GM19238 (cell line): ENCODE measurements around the gene CCIN.
"Not testable (repeated sequence)": the region's sequence is repeated elsewhere in the genome, so short reads cannot be mapped to it uniquely, and the experiment has no call there.

Experiments
- DNase-seq: peaks from one replicate; pipeline ENCODE4 v3.0.0; 2011; ENCODE audit warnings: low spot score; ENCODE audit not compliant: insufficient read length

The CCIN gene

GRCh38 chr9:36158122-36158521 lies 11.1 kb upstream of the CCIN start:
- no peak for DNase-seq

DNA sequence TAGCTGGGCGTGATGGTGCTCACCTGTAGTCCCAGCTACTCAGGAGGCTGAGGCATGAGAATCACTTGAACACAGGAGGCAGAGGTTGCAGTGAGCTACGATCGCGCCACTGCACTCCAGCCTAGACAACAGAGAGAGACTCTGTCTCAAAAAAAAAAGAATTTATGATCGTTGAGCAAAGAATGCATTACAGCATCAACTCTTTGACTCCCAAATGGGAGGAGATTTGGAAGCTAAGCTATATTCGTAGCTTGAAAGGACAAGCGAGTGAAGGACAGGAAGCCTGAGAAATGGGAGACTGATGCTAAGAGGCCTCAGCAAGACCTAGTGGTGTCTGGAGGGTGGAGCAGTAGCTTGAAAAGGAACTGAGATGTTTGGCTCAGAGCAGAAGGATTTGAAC lies 10.3 kb upstream of the CCIN start:
- no peak for DNase-seq

DNA sequence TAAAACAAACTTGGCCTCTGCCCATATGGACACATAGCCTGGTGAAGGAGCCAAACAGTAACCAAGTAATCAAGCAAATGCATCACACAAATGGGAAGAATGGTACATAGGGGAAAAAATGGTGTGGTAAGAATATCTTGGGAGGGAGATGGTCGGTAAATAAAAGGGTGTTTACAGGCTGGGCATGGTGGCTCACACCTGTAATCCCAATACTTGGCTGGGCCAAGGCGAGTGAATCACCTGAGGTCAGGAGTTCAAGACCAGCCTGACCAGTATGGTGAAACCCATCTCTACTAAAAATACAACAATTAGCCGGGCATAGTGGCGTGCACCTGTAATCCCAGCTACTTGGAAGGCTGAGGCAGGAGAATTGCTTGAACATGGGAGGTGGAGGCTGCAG lies 9.7 kb upstream of the CCIN start:
- DNase-seq: not testable (repeated sequence)

DNA sequence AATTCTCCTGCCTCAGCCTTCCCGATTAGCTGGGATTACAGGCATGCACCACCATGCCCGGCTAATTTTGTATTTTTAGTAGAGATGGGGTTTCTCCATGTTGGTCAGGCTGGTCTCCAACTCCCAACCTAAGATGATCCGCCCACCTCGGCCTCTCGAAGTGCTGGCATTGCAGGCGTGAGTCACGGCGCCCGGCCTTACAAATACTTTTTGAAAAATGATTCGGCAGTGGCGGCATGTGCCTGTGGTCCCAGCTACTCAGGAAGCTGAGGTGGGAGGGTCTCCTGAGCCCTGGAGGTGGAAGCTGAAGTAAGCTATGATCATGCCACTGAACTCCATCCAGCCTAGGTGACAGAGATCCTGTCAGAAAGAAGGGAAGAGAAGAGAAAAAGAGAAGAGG lies 9.1 kb upstream of the CCIN start:
- DNase-seq: not testable (repeated sequence)

- no peak for DNase-seq
Measured at GRCh38 chr9:36161187-36161586, 8.0 kb upstream of the CCIN start.

GRCh38 chr9:36162211-36162738 lies 6.9 kb upstream of the CCIN start:
- DNase-seq: no peak

- no peak for DNase-seq
Measured at GRCh38 chr9:36163049-36163785, 6.0 kb upstream of the CCIN start.

DNA sequence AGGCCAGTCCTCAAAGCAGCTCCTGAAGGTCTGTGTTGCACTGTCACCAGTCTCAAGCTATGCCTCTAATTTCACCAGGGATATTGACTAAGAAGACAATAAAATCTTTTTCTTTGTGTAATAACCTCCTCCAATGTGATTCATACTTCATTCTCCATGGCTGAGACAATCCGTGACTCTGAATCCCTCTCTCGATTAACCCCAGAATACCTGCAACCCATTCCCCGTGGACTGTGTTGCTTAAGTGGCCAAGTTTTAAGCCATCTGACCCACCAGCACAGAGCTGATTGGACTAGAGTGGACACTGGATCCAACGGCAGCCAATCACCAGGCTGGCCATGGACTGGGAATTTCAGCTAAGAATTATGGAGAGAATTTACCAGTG lies 5.4 kb upstream of the CCIN start:
- no peak for DNase-seq

DNA sequence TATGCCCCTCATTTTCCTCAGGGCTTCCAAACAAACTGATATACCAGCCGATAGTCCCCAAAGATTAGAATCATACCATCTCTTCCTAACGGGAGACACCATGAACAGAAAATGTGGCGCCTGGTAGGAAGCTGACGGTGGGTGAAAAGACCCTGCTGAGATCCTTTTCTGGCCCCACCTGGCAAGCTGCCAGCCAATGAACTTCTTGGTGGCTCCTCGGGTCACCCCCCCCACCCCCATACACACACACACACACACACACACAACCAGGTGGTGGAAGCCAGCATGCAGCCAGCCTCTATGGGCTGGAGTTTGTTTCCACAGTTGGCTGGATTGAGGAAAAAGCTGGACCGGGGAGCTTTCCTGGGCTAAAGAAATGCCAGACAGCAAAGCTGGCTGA lies 4.8 kb upstream of the CCIN start:
- DNase-seq: no peak

DNA sequence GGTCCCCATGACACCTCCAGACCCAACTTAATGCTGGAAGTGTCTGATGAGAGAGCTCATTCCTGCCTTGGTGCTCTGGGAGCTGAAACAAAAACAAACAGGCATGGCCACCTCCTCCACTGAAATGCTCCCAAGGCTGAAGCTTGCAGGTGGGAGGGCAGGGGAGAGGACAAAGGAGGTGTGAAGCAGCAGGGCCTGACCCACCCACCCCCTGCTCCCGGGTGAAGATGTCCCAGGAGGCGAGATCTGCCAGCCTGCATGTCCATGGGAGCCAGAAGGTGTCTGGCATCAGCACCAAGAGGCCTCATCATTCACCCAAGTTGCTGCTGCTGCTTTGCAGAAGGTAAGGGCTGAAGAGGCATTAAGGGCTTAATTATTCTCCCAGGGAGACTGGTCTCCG lies 4.2 kb upstream of the CCIN start:
- DNase-seq: no peak

DNA sequence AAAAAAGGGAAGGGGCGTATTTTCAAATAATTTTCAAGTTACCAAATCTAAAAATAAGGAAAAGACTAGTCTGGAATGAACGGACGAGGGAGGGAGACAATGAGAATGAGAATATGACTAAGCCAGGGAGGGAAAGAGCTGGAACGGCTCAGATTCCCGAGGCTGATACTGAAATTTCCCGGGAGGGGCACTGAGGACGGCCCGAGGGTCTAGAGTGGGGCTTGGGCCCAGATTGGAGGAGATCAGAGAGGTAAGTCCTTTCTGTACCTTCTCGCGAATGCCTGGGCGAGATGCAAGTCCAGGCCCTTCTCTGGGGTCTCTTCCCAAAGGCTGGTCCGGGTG lies 3.4 kb upstream of the CCIN start:
- no peak for DNase-seq

DNA sequence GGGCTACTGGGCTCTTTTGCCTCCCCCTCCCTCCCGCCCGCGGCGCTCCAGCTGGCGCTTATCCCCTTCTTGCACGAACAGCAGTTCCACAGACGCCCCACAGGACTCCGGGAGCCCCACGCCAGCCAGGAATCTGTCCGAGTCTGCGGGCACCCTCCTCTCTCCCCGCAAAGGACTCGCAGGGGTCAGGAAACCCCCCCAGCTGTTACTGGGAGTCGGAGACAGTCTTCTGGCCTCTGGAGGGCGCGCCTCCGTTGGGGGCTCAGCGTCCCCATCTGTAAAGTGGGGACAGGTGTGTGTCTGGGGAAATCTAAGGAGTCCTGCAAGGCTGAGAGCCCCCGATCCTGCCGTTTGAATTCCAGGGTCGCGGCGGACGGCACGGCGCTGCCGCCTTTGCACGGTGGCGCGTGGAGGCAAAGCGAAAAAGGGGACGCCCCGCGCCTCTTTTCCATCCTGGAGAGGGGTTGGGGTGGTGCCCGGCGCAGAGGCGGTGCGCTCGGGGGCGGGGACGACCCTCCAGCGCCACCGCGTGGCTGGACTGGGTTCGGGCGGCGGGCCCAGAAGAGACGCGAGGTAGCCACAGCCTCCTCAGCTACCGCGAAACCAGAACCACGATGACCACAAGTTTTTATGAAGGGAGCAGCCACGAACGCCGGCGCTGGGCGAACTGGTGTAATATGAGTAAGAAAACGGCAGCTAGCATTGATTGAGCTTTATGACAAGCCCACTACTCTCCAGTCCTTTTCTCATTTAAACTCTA lies 2.8 kb upstream of the CCIN start:
- peak; percentile 84 for DNase-seq

DNA sequence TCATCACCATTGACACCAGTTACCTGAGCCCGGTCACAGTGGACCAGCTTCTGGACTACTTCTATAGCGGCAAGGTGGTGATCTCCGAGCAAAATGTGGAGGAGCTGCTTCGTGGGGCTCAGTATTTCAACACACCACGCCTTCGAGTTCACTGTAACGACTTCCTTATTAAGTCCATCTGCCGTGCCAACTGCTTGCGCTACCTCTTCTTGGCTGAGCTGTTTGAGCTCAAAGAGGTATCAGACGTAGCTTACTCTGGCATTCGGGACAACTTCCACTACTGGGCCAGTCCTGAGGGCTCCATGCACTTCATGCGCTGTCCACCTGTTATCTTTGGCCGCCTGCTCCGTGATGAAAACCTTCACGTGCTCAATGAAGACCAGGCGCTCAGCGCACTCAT lies 520 bp downstream of the CCIN start:
- DNase-seq: no peak

GRCh38 chr9:36170531-36170930 lies 1.3 kb downstream of the CCIN start:
- no peak for DNase-seq

- DNase-seq: no peak
Measured at GRCh38 chr9:36173861-36174260, 4.7 kb downstream of the CCIN start.

GRCh38 chr9:36174271-36174670 lies 5.1 kb downstream of the CCIN start:
- no peak for DNase-seq

DNA sequence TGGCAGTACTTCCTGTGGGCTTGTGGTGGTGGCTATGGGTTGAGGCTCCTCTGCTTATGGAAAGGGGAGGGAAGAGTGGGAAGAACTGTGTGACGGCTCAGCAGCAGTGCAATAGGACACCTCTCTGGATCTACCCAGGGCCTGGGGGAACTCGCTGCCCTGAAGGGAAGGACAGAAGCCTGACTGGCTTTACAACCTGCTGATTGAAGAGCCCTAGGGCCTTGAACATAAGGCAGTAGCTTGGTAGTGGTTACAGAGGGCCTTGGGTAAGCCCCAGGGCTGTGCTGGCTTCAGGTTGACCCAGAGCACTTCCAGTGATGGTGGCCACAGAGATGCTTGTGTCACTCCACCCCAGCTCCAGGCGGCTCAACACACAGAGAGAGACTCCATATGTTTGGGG lies 5.5 kb downstream of the CCIN start:
- no peak for DNase-seq

GRCh38 chr9:36175209-36175608 lies 6.0 kb downstream of the CCIN start:
- not testable (repeated sequence) for DNase-seq

- DNase-seq: not testable (repeated sequence)
Measured at GRCh38 chr9:36176496-36176895, 7.3 kb downstream of the CCIN start.

GRCh38 chr9:36177571-36177970 lies 8.4 kb downstream of the CCIN start:
- DNase-seq: no peak

DNA sequence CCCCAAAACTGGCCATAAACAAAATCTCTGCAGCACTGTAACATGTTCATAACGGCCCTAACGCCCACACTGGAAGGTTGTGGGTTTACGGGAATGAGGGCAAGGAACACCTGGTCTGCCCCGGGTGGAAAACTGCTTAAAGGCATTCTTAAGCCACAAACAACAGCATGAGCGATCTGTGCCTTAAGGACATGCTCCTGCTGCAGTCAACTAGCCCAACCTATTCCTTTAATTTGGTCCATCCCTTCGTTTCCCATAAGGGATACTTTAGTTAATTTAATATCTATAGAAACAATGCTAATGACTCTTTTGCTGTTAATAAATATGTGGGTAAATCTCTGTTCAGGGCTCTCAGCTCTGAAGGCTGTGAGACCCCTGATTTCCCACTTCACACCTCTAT lies 11.1 kb downstream of the CCIN start:
- DNase-seq: not testable (repeated sequence)

- no peak for DNase-seq
Measured at GRCh38 chr9:36187414-36187813, 18.2 kb downstream of the CCIN start.

- DNase-seq: no peak
Measured at GRCh38 chr9:36188212-36188611, 19.0 kb downstream of the CCIN start.
